ENCODE results near the gene TMEM38A.

TMEM38A gene

GRCh38 chr19:16660763-16661479 is at the start of gene TMEM38A:
TSS of gene TMEM38A (plus strand) at chr19:16661139. CDS start at chr19:16661218, 79 bp downstream.
- peak; percentile 30 to 33 (median 31) for DNase-seq (ENCODE audit: low read depth in 3 of 3)

- DNase-seq (ENCODE audit: low read depth in 3 of 3) = no peak
Measured at GRCh38 chr19:16612636-16613035, 48.3 kb upstream of the TMEM38A start.

GRCh38 chr19:16613841-16614240 is 47.1 kb upstream of the TMEM38A start:
- no peak for DNase-seq (ENCODE audit: low read depth in 3 of 3)

- DNase-seq (ENCODE audit: low read depth in 3 of 3) = no peak
Measured at GRCh38 chr19:16614941-16615340, 46.0 kb upstream of the TMEM38A start.

- DNase-seq (ENCODE audit: low read depth in 3 of 3) = no peak
Measured at GRCh38 chr19:16615808-16616207, 45.1 kb upstream of the TMEM38A start.

GRCh38 chr19:16618248-16618647 is 42.7 kb upstream of the TMEM38A start:
- no peak for DNase-seq (ENCODE audit: low read depth in 3 of 3)

- DNase-seq (ENCODE audit: low read depth in 3 of 3) = no peak
Measured at GRCh38 chr19:16619457-16619856, 41.5 kb upstream of the TMEM38A start.

GRCh38 chr19:16620018-16620417 is 40.9 kb upstream of the TMEM38A start:
- no peak for DNase-seq (ENCODE audit: low read depth in 3 of 3)

- no peak for DNase-seq (ENCODE audit: low read depth in 3 of 3)
Measured at GRCh38 chr19:16620584-16620983, 40.4 kb upstream of the TMEM38A start.

GRCh38 chr19:16621165-16621800 is 39.7 kb upstream of the TMEM38A start:
- no peak for DNase-seq (ENCODE audit: low read depth in 3 of 3)

GRCh38 chr19:16623066-16623465 is 37.9 kb upstream of the TMEM38A start:
- DNase-seq (ENCODE audit: low read depth in 3 of 3) = no peak

- DNase-seq (ENCODE audit: low read depth in 3 of 3) = no peak
Measured at GRCh38 chr19:16623576-16623975, 37.4 kb upstream of the TMEM38A start.

GRCh38 chr19:16624236-16624635 is 36.7 kb upstream of the TMEM38A start:
- no peak for DNase-seq (ENCODE audit: low read depth in 3 of 3)

- DNase-seq (ENCODE audit: low read depth in 3 of 3) = no peak
Measured at GRCh38 chr19:16625163-16625958, 35.6 kb upstream of the TMEM38A start.

- DNase-seq (ENCODE audit: low read depth in 3 of 3) = no peak
Measured at GRCh38 chr19:16626796-16627192, 34.1 kb upstream of the TMEM38A start.

GRCh38 chr19:16627193-16627927 is 33.6 kb upstream of the TMEM38A start:
- peak in 1 of 3 experiments; percentile 8 for DNase-seq (ENCODE audit: low read depth in 3 of 3)

- no peak for DNase-seq (ENCODE audit: low read depth in 3 of 3)
Measured at GRCh38 chr19:16627928-16628182, 33.1 kb upstream of the TMEM38A start.

GRCh38 chr19:16628183-16628983 is 32.6 kb upstream of the TMEM38A start, which contains the start of gene MED26:
TSS of gene MED26 (minus strand) at chr19:16628204. CDS start at chr19:16627943, 261 bp downstream.
- DNase-seq (ENCODE audit: low read depth in 3 of 3) = peak; percentile 92 to 94 (median 93)

GRCh38 chr19:16628984-16629691 is 31.8 kb upstream of the TMEM38A start:
- no peak for DNase-seq (ENCODE audit: low read depth in 3 of 3)

- no peak for DNase-seq (ENCODE audit: low read depth in 3 of 3)
Measured at GRCh38 chr19:16631465-16631864, 29.5 kb upstream of the TMEM38A start.

GRCh38 chr19:16637535-16637934 is 23.4 kb upstream of the TMEM38A start:
- DNase-seq (ENCODE audit: low read depth in 3 of 3) = no peak

All from stimulated activated CD4-positive, alpha-beta T cell treated with anti-CD3 and anti-CD28 coated beads, TNF-alpha, amount 100 ng/mL, for 4 hours (primary cell).